ENCODE results near the gene KDM4E.
A peak's percentile ranks its signal among the peaks of the same experiment; 100 is the strongest.
"Not testable (repeated sequence)": the region's sequence is repeated elsewhere in the genome, so short reads cannot be mapped to it uniquely, and the experiment has no call there.

KDM4E gene

GRCh38 chr11:95024958-95025357, at the start of gene KDM4E:
Gene KDM4E, plus strand, starts transcription at chr11:95025258. Its CDS starts 300 bp downstream, at chr11:95025558.
- DNase-seq (ENCODE audit: low spot score) = no peak

GRCh38 chr11:94975599-94975998, 49.5 kb upstream of the KDM4E start:
- DNase-seq (ENCODE audit: low spot score) = no peak

- no peak for DNase-seq (ENCODE audit: low spot score)
These were observed 37.7 kb upstream of the KDM4E start for GRCh38 chr11:94987378-94987777.

- no peak for DNase-seq (ENCODE audit: low spot score)
These were observed 36.3 kb upstream of the KDM4E start for GRCh38 chr11:94988748-94989147.

- no peak for DNase-seq (ENCODE audit: low spot score)
These were observed 31.6 kb upstream of the KDM4E start for GRCh38 chr11:94993400-94993943.

GRCh38 chr11:94997437-94997836, 27.6 kb upstream of the KDM4E start:
- DNase-seq (ENCODE audit: low spot score) = no peak

- DNase-seq (ENCODE audit: low spot score) = no peak
These were observed 26.8 kb upstream of the KDM4E start for GRCh38 chr11:94998285-94998684.

GRCh38 chr11:95003716-95004115, 21.3 kb upstream of the KDM4E start:
- DNase-seq (ENCODE audit: low spot score) = no peak

GRCh38 chr11:95005642-95006041, 19.4 kb upstream of the KDM4E start:
- no peak for DNase-seq (ENCODE audit: low spot score)

GRCh38 chr11:95011376-95011775, 13.7 kb upstream of the KDM4E start:
- DNase-seq (ENCODE audit: low spot score) = no peak

- DNase-seq (ENCODE audit: low spot score) = no peak
These were observed 10.8 kb upstream of the KDM4E start for GRCh38 chr11:95014184-95014821.

- no peak for DNase-seq (ENCODE audit: low spot score)
These were observed 8.9 kb upstream of the KDM4E start for GRCh38 chr11:95016139-95016538.

GRCh38 chr11:95021468-95021867, 3.6 kb upstream of the KDM4E start:
- not testable (repeated sequence) for DNase-seq (ENCODE audit: low spot score)

GRCh38 chr11:95025594-95025993, 536 bp downstream of the KDM4E start:
- not testable (repeated sequence) for DNase-seq (ENCODE audit: low spot score)

GRCh38 chr11:95028357-95028756, 3.3 kb downstream of the KDM4E start:
- no peak for DNase-seq (ENCODE audit: low spot score)

GRCh38 chr11:95033051-95033450, 8.0 kb downstream of the KDM4E start:
- DNase-seq (ENCODE audit: low spot score) = no peak

- no peak for DNase-seq (ENCODE audit: low spot score)
These were observed 10.3 kb downstream of the KDM4E start for GRCh38 chr11:95035316-95035715.

GRCh38 chr11:95037356-95038035, 12.4 kb downstream of the KDM4E start:
- peak; percentile 22 for DNase-seq (ENCODE audit: low spot score)

- DNase-seq (ENCODE audit: low spot score) = no peak
These were observed 17.2 kb downstream of the KDM4E start for GRCh38 chr11:95042239-95042638.

GRCh38 chr11:95042906-95043305, 17.8 kb downstream of the KDM4E start:
- no peak for DNase-seq (ENCODE audit: low spot score)

- DNase-seq (ENCODE audit: low spot score) = no peak
These were observed 19.0 kb downstream of the KDM4E start for GRCh38 chr11:95044010-95044409.

GRCh38 chr11:95045812-95046211, 20.8 kb downstream of the KDM4E start:
- no peak for DNase-seq (ENCODE audit: low spot score)

- DNase-seq (ENCODE audit: low spot score) = not testable (repeated sequence)
These were observed 24.1 kb downstream of the KDM4E start, which contains the start of gene KDM4F for GRCh38 chr11:95049122-95049521. Gene KDM4F, plus strand, starts transcription at chr11:95049422.
